Choroid plexus epithelial cell (primary cell): Measurements from ENCODE around the gene ERRFI1.
A peak's percentile ranks its signal among the peaks of the same experiment; 100 is the strongest.
"Not testable (repeated sequence)": the region's sequence is repeated elsewhere in the genome, so short reads cannot be mapped to it uniquely, and the experiment has no call there.

ENCODE experiments used
- DNase-seq: peaks from one replicate; pipeline ENCODE4 v3.0.0-alpha.2; 2010; ENCODE audit warnings: low read depth
- H3K4me3 ChIP-seq: 2 replicates; pipeline ENCODE4 v1.5.1; 2011; ENCODE audit warnings: low read depth, mild to moderate bottlenecking, control low read depth, low read length, moderate library complexity
- CTCF ChIP-seq: conservative IDR thresholded peaks from 2 replicates; pipeline ENCODE4 v1.5.1; 2011; ENCODE audit warnings: low read depth, mild to moderate bottlenecking, control low read depth, inconsistent platforms, low read length, moderate library complexity

Gene ERRFI1

DNA sequence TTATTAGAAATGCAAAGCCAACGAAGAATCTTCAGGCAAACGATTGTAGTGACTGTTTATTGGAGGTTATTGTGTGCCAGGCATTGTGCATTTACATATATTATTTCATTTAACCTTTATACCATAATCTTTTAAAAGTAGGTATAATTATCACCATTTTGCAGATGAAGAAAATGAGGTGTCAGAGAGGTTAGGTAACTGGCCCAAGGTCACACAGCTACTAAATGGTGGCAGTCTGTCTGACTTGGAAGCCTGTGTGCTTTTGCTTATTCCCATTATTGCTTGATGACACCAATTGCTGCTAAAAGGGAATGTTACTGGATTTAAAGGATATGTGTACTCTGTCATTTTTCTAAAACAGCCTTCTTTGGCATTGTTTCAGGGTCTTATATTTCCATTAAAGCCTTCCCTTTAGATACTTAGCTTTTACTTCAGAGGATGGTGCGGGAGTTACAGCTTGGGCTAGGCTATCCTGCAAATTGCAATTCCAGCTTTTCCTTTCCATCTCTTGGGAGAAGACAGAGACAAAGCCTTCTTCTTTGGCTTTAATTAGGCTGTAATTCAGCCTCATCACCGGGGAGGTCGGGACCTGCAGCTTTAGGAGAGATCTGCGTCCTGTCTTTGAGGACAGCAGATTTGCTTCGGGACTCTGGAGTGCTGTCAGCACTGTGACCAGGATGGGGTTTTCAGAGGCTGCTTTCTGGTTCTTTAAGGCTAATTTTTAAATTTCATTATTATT is 37.4 kb upstream of the ERRFI1 start:
- no peak for TF ChIP-seq CTCF
- no peak for DNase-seq
- H3K4me3 ChIP-seq: no peak overlapping the region

GRCh38 chr1:8062861-8063260 is 36.8 kb upstream of the ERRFI1 start:
- no peak for DNase-seq
- TF ChIP-seq CTCF: no peak
- no peak overlapping the region for H3K4me3 ChIP-seq

- peak; percentile 51 for DNase-seq
- TF ChIP-seq CTCF: peak; percentile 15
- H3K4me3 ChIP-seq: no peak overlapping the region
Measured at GRCh38 chr1:8061673-8062386, 35.7 kb upstream of the ERRFI1 start.

DNA sequence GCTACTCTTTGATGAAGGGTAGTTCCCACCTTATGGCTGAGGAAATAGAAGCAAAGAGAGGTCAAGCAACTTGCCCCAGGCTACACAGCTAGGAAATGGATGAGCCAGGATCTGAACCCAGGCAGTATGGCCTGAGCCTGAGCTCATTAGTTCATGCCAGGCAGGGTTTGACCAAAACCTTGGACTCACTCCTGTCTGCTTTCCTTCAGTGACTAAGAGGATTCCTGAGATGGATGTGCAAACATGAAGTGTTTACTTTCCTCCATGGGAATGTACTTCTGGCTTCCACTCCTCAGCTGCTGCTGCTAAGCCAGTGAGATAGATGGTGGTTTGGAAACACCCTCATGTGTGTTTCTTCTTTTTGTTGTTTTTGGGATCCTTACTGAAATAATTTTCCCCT is 35.1 kb upstream of the ERRFI1 start:
- H3K4me3 ChIP-seq: no peak overlapping the region
- no peak for TF ChIP-seq CTCF
- DNase-seq: peak; percentile 98

- no peak for TF ChIP-seq CTCF
- H3K4me3 ChIP-seq: no peak overlapping the region
- DNase-seq: peak; percentile 97
Measured at GRCh38 chr1:8059161-8059622, 33.1 kb upstream of the ERRFI1 start.

GRCh38 chr1:8057779-8058178 is 31.7 kb upstream of the ERRFI1 start:
- not testable (repeated sequence) for H3K4me3 ChIP-seq

DNA sequence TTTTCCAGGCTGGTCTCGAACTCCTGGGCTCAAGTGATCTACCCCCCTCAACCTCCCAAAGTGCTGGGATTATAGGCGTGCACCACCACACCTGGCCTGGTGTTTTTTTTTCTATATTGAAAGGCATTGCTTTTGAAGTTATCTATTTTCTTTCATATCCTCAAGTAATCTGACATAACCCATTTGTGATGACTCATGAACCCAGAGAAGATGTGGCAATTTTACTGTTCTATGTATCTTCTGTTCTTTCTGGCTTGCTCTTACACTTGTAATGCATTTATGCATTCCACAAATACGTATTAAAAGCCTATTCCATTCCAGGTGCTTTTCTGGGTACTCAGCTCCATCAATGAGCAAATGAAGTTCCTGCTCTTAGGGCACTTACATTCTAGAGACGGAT is 29.9 kb upstream of the ERRFI1 start:
- TF ChIP-seq CTCF: no peak
- H3K4me3 ChIP-seq: no peak overlapping the region
- DNase-seq: peak; percentile 92

More at GRCh38 chr1:8057779-8058178, 31.7 kb upstream of the ERRFI1 start:
- DNase-seq: not testable (repeated sequence)
